CD4-positive, alpha-beta T cell treated with Interleukin-12 subunit alpha and Interleukin-12 subunit beta, for 1 hour (primary cell): ENCODE measurements around the gene HNRNPM.
"Not testable (repeated sequence)": the region's sequence is repeated elsewhere in the genome, so short reads cannot be mapped to it uniquely, and the experiment has no call there.

ENCODE experiments used
- DNase-seq: peaks from one replicate; pipeline ENCODE4 v3.0.0-alpha.2; 2020

Gene HNRNPM

GRCh38 chr19:8514505-8515009 is 69.8 kb downstream of the HNRNPM start:
- not testable (repeated sequence) for DNase-seq

GRCh38 chr19:8515317-8515716 is 70.5 kb downstream of the HNRNPM start:
- DNase-seq = peak; percentile 69

- peak; percentile 72 for DNase-seq
Observed at GRCh38 chr19:8517551-8518442, 73.0 kb downstream of the HNRNPM start.

- no peak for DNase-seq
Observed at GRCh38 chr19:8518536-8518935, 73.8 kb downstream of the HNRNPM start.

- no peak for DNase-seq
Observed at GRCh38 chr19:8519388-8519787, 74.6 kb downstream of the HNRNPM start.

GRCh38 chr19:8525401-8525684 is 80.6 kb downstream of the HNRNPM start:
- DNase-seq = no peak

- no peak for DNase-seq
Observed at GRCh38 chr19:8526345-8527091, 81.7 kb downstream of the HNRNPM start.

GRCh38 chr19:8528500-8528899 is 83.7 kb downstream of the HNRNPM start:
- no peak for DNase-seq

- DNase-seq = no peak
Observed at GRCh38 chr19:8529369-8530006, 84.7 kb downstream of the HNRNPM start.

- no peak for DNase-seq
Observed at GRCh38 chr19:8530061-8530679, 85.4 kb downstream of the HNRNPM start.

GRCh38 chr19:8531470-8531869 is 86.7 kb downstream of the HNRNPM start:
- DNase-seq = no peak

GRCh38 chr19:8532225-8532624 is 87.5 kb downstream of the HNRNPM start:
- no peak for DNase-seq

- DNase-seq = no peak
Observed at GRCh38 chr19:8536282-8536681, 91.5 kb downstream of the HNRNPM start.

GRCh38 chr19:8537099-8537498 is 92.3 kb downstream of the HNRNPM start:
- no peak for DNase-seq
